HG03066 (cell line): ENCODE measurements around the gene UBXN6.

ENCODE experiments used
- ATAC-seq: cut with Tn5 transposase; IDR thresholded peaks from one replicate; pipeline ENCODE4 v1.9.1; 2021; ENCODE audit warnings: low read depth; ENCODE audit not compliant: unreplicated experiment

The UBXN6 gene

DNA sequence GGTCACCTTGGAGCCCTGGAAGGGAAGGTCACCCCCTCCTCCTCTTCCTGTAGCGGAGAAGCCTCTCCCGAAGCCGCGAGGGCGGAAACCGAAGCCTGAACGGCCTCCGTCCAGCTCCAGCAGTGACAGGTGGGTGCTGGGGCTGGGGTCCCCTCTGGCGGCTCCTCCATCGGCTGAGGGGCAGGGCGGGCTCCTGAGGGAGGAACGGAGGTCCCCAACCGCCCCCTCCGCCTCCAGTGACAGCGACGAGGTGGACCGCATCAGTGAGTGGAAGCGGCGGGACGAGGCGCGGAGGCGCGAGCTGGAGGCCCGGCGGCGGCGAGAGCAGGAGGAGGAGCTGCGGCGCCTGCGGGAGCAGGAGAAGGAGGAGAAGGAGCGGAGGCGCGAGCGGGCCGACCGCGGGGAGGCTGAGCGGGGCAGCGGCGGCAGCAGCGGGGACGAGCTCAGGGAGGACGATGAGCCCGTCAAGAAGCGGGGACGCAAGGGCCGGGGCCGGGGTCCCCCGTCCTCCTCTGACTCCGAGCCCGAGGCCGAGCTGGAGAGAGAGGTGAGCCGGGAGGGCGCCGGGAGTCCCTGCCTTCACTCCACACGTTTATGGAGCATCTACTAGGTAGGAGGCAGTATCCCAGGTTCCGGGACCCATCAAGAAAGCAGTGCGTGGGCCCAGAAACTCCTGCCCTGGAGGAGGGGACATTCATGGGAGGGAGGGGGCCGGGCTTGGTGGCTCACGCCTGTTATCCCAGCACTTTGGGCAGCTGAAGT, 36.5 kb upstream of the UBXN6 start:
- no peak for ATAC-seq

DNA sequence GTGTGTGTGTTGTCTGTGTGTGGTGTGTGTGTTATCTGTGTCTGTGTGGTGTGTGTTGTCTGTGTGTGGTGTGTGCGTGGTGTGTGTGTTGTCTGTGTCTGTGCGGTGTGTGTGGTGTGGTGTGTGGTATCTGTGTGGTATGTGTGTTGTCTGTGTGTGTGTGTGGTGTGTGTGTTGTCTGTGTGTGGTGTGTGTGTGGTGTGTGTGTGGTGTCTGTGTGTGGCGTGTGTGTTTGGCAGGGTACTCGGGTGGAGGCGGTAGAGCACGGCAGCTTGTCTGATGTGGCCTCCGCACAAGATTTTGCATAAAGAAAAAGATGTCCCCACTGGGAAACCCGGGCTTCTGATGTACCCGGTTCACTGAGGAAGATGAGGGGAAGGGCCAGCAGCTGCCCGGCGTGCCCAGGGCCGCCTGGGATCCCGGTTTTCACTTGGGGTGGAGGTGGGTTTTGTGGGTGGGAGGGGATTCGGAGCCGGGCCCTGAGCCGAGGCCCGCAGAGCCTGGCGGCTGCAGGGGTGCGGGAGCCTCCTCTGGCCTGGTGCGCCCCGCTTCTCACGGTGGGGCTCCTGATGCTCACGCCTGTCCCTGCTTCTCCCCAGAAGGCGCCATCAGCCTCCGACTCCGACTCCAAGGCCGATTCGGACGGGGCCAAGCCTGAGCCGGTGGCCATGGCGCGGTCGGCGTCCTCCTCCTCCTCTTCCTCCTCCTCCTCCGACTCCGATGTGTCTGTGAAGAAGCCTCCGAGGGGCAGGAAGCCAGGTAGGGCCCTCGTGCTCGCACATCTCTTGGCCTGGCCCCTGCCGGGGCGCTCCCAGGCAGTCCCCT, 35.7 kb upstream of the UBXN6 start:
- no peak for ATAC-seq

DNA sequence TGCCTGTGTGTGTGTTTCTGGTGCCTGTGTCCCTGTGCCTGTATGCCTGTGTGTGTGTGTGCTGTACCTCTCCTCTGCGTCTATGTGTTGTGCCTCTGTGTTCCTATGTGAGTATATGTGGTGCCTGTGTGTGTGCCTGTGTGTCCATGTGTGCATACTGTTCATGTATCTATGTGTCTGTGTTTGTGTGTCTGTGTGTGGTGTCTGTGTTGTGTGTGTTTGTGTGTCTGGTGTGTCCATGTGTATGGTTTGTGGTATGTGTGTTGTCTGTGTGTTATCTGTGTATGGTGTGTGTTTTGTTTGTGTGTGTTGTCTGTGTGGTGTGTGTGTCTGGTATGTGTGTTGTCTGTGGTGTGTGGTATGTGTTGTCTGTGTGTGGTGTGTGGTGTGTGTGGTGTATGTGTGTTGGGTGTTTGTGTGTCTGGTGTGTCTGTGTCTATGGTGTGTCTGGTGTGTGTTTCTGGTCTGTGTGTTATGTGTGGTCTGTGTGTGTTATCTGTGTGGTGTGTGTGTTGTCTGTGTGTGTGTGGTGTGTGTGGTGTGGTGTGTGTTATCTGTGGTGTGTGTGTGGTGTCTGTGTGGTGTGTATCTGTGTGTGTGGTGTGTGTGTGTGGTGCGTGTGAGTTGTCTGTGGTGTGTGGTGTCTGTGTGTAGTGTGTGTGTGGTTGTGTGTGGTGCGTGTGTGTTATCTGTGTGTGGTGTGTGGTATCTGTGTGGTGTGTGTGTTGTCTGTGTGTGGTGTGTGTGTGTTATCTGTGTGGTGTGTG, 34.9 kb upstream of the UBXN6 start:
- no peak for ATAC-seq

- ATAC-seq: no peak
Observed at GRCh38 chr19:4491446-4491845, 33.9 kb upstream of the UBXN6 start.

DNA sequence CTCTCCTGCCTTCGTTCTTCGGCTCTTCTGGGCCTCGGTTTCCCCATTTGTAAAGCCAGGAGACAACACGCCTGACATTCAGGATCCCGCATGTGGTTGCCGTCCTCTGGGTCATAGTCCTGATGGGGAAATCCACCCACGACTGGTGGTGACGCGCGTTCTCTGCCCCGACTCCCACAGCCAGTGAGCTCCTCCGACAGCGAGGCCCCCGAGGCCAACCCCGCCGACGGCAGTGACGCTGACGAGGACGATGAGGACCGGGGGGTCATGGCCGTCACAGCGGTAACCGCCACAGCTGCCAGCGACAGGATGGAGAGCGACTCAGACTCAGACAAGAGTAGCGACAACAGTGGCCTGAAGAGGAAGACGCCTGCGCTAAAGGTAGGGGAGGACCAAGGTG, 30.9 kb upstream of the UBXN6 start:
- no peak for ATAC-seq

DNA sequence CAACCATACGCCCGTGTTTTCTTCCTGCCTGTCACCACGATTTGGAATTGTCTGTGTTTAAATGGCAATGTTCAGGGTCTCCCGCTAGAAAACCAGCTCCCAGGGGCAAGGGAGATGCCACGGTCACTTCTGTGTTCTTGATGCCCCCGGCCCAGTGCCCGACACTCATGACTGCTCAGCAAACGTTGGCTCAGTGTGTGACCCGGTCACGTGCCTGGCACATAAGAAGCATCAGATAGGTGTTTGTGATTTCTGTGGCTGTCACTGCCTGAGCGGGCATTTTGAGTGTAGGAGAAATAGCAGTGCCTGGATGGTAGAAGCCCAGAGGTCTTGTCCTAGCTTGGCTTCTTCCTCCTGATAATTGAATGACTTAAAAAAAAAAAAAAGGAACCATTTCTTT, 30.0 kb upstream of the UBXN6 start:
- ATAC-seq: no peak

GRCh38 chr19:4483385-4483784, 25.8 kb upstream of the UBXN6 start:
- ATAC-seq: no peak

DNA sequence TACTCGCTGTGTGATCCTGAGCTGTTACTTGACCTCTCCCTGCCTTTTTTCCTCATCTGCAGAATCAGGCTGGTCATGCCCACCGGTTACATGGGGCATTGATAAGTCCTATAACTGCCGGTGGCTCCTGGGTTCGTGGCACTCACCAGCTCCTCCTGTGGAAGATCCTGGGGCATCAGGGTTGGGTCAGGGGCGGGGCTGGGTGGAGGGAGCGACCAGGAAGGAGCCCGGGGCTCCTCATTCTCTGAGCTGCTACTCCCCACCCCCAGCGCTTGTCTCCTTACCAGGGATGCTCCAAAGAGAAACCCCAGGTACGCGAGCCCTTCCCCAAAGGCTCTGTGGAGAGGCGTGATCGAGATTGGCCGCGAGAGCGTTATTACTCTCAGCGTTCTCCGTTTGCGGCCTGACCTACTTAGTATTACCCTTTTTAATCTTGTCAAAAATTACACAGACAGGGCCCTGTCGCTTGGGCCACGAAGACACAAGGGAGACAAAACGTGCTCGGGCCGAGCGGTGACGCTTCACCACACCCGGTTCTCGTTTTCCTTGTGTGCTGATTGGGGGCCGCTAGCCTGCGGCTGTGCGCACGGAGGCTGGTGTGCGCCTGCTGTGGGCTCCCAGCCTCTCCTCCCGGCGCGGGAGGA, 25.2 kb upstream of the UBXN6 start:
- no peak for ATAC-seq

- ATAC-seq: no peak
Observed at GRCh38 chr19:4477034-4477801, 19.6 kb upstream of the UBXN6 start.

GRCh38 chr19:4474514-4475022, 17.0 kb upstream of the UBXN6 start:
- ATAC-seq: no peak

DNA sequence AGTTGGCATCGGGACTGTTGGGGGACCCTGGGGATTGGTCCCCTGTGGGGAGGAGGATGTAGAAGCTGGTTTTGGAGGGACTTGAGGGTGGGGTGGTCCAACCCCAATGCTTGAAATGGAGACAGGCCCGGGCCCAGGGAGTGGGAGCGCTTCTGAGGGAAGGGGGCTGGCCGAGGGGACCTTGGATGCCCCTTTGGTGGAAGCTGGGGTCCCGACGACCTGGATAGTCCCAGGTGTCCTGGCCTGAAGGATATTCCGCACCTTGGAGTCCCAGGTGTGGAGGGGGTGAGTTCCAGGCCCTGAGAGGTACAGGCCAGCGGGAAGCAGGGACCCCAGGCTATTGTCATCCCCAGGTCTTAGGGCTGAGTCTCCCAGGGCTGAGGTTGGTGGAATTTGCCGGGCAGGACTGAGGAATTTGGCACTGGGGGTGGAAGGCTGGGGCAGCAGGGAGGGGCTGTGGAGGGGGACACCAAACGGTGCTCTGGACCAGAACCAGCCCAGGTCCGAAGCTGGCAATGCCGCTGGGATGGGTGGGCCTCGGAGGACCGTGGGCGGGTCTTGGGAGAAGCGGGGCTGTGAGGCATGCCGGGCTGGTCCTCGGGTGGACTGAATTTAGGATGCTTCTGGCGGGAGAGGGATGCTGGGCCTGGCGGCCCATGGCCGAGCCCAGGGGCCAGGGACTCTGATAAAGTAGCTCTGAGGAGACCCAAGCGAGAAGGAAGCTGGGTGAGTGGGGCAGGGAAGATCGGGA, 16.3 kb upstream of the UBXN6 start:
- ATAC-seq: no peak

- ATAC-seq: no peak
Observed at GRCh38 chr19:4473011-4473762, 15.6 kb upstream of the UBXN6 start.

DNA sequence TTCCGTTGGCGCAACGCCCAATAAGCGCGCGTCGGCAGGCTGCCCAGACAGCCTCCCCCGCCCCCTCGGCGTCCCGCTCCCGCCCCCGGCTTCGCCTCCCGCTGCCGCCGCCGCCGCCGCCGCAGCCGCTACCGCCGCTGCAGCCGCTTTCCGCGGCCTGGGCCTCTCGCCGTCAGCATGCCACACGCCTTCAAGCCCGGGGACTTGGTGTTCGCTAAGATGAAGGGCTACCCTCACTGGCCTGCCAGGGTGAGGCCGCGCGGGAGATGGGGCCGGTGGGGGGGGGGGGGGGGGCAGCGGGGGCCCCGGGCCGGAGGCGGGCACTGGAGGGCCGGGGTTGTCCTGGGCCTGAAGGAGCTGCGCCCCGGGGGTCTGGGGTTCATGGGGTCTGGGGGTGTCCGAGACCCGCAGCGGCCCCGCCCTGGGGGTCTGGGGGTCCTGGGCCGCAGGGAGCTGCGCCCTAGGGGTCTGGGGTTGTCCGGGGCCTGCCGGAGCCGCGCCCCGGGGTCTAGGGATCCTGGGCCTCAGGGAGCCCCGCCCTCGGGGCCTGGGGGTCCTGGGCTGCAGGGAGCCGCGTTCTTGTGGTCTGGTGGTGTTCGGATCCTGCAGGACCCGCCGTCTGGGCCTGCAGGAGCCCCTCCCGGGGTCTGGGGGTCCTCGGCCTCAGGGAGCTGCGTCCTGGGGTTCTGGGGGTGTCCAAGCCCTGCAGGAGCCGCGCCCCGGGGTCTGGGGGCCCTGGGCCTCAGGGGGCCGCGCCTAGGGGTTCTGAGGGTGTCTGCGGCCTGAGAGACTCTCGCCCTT, 14.8 kb upstream of the UBXN6 start, which contains the start of gene HDGFL2:
Gene HDGFL2 (plus strand): TSS at position 124 of the 801 bp plus-strand sequence. CDS start 54 bp downstream, at position 178.
- no peak for ATAC-seq

- peak; percentile 80 for ATAC-seq
Observed at GRCh38 chr19:4471403-4472173, 14.0 kb upstream of the UBXN6 start.

DNA sequence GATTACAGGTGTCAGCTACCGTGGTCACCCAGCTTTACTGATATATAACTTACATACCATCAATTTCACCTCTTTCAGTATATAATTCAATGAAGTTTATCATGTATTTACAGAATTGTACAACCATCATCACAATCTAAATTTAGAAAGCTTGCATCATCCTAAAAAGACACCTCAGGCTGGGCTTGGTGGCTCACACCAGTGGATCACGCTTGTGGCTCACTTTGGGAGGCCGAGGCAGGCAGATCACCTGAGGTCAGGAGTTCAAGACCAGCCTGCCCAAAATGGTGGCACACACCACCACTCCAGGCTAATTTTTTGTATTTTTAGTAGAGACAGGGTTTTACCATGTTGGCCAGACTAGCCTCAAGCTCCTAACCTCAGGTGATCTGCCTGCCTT, 10.2 kb upstream of the UBXN6 start:
- no peak for ATAC-seq

GRCh38 chr19:4464815-4465581, 7.4 kb upstream of the UBXN6 start:
- ATAC-seq: no peak
